Gastrocnemius medialis (tissue), 4 donors: ENCODE results near the gene HNRNPA2B1.

ENCODE experiments used
- POLR2A ChIP-seq, 2 donors: fragments of 450-650 bp; IDR thresholded peaks; one replicate each; pipeline ENCODE4 v1.6.1; 2017; ENCODE audit warnings: antibody characterized with exemption in 2 of 2, mild to moderate bottlenecking in 2 of 2, moderate library complexity in 2 of 2
- TF ChIP-seq, protein P1 (sequence below), 5 experiments: fragments of 450-650 bp in 3 of 5; fragments of 200-600 bp in 2 of 5; sonication (generic) in 2 of 5; IDR thresholded peaks in 4 of 5; conservative IDR thresholded peaks in 1 of 5; 1 replicate in 4 of 5; 2 replicates in 1 of 5; pipeline ENCODE4 v1.5.1; 2016 to 2019; ENCODE audit warnings: antibody characterized with exemption in 5 of 5, mild to moderate bottlenecking in 3 of 5, moderate library complexity in 3 of 5

DNA sequence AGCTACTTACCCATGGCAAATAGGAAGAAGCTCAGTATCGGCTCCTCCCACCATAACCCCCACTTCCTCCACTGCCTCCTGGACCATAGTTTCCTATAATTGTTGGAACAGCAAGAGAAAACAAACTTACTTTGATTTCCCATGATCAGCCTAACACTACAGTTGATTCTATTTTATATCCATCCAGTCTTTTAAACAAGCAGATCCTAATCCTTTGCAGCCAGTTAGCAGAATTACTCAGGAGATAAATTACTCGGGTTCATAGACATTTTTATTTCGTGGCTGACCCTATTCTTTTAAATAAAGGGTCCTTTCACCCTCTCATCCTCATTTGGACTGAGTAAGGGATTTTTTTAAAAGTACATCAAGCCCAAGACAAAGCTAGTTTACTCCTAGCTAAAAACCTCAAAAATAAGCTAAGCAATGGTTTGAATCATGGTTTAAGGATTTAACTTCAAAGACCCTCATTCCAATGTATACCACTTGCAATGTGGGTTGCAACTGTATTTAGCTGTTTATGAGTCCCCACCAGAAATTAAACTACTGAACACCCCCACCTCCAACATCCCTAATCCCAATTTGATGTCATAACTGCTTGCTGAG is 8.0 kb downstream of the HNRNPA2B1 start:
- TF ChIP-seq, protein P1, sequence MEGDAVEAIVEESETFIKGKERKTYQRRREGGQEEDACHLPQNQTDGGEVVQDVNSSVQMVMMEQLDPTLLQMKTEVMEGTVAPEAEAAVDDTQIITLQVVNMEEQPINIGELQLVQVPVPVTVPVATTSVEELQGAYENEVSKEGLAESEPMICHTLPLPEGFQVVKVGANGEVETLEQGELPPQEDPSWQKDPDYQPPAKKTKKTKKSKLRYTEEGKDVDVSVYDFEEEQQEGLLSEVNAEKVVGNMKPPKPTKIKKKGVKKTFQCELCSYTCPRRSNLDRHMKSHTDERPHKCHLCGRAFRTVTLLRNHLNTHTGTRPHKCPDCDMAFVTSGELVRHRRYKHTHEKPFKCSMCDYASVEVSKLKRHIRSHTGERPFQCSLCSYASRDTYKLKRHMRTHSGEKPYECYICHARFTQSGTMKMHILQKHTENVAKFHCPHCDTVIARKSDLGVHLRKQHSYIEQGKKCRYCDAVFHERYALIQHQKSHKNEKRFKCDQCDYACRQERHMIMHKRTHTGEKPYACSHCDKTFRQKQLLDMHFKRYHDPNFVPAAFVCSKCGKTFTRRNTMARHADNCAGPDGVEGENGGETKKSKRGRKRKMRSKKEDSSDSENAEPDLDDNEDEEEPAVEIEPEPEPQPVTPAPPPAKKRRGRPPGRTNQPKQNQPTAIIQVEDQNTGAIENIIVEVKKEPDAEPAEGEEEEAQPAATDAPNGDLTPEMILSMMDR (IDR thresholded peaks at IDR 0.05 in 4 of 5, conservative IDR thresholded peaks at IDR 0.05 in 1 of 5), result no peak
- no peak for TF ChIP-seq POLR2A (IDR thresholded peaks at IDR 0.05)
